NCI-H82 treated with DMSO at 0.1 percent for 48 hours (cell line): ENCODE results near the gene LGALS14.
"Not testable (repeated sequence)": the region's sequence is repeated elsewhere in the genome, so short reads cannot be mapped to it uniquely, and the experiment has no call there.

ENCODE experiments used
- DNase-seq: peaks from one replicate; lab custom pipeline; 2025; ENCODE audit not compliant: unreplicated experiment; lab: John Stamatoyannopoulos, UW

LGALS14 gene

GRCh38 chr19:39704181-39705044 lies at the start of gene LGALS14:
TSS of gene LGALS14 (plus strand) at chr19:39704481. CDS start at chr19:39704529, 48 bp downstream.
- DNase-seq: no peak

- DNase-seq: no peak
Observed at GRCh38 chr19:39655613-39656012, 48.7 kb upstream of the LGALS14 start, which contains the start of gene LGALS16. TSS of gene LGALS16 (plus strand) at chr19:39655913. CDS start at chr19:39655962, 49 bp downstream.

GRCh38 chr19:39659791-39660190 lies 44.5 kb upstream of the LGALS14 start:
- no peak for DNase-seq

- no peak for DNase-seq
Observed at GRCh38 chr19:39660661-39661060, 43.6 kb upstream of the LGALS14 start.

GRCh38 chr19:39661565-39661964 lies 42.7 kb upstream of the LGALS14 start:
- DNase-seq: no peak

GRCh38 chr19:39669860-39670259 lies 34.4 kb upstream of the LGALS14 start:
- not testable (repeated sequence) for DNase-seq

GRCh38 chr19:39670998-39671397 lies 33.3 kb upstream of the LGALS14 start:
- DNase-seq: no peak

GRCh38 chr19:39671739-39672363 lies 32.4 kb upstream of the LGALS14 start:
- DNase-seq: peak; percentile 27

GRCh38 chr19:39672473-39672872 lies 31.8 kb upstream of the LGALS14 start:
- DNase-seq: no peak

GRCh38 chr19:39673862-39674261 lies 30.4 kb upstream of the LGALS14 start:
- not testable (repeated sequence) for DNase-seq

GRCh38 chr19:39676004-39676403 lies 28.3 kb upstream of the LGALS14 start:
- DNase-seq: no peak

- DNase-seq: no peak
Observed at GRCh38 chr19:39677961-39678889, 26.1 kb upstream of the LGALS14 start.

- no peak for DNase-seq
Observed at GRCh38 chr19:39679056-39679790, 25.1 kb upstream of the LGALS14 start.

GRCh38 chr19:39679791-39680168 lies 24.5 kb upstream of the LGALS14 start:
- no peak for DNase-seq

- DNase-seq: no peak
Observed at GRCh38 chr19:39680593-39680992, 23.7 kb upstream of the LGALS14 start.

- no peak for DNase-seq
Observed at GRCh38 chr19:39681416-39681815, 22.9 kb upstream of the LGALS14 start.

- DNase-seq: no peak
Observed at GRCh38 chr19:39684267-39684666, 20.0 kb upstream of the LGALS14 start.

- DNase-seq: no peak
Observed at GRCh38 chr19:39686739-39687138, 17.5 kb upstream of the LGALS14 start.

GRCh38 chr19:39688637-39689036 lies 15.6 kb upstream of the LGALS14 start:
- DNase-seq: not testable (repeated sequence)

GRCh38 chr19:39692166-39692565 lies 12.1 kb upstream of the LGALS14 start:
- DNase-seq: no peak
